Myometrial cell (primary cell): Measurements from ENCODE around the gene HOXA4. TPM values are rescaled to one million over a fixed set of nuclear protein-coding genes. Genes with fewer than 3 reads are reported as not detected.

Experiments used
- total RNA-seq: library from RNA; depleted of rRNA; stranded (reverse); fragments of >200 nt; gene quantifications from 2 replicates; pipeline ENCODE4 v1.2.3, GENCODE V29; 2015

HOXA4 gene
- 0.89 TPM in 1 of 2 replicates, not detected in the other for total RNA-seq

DNA sequence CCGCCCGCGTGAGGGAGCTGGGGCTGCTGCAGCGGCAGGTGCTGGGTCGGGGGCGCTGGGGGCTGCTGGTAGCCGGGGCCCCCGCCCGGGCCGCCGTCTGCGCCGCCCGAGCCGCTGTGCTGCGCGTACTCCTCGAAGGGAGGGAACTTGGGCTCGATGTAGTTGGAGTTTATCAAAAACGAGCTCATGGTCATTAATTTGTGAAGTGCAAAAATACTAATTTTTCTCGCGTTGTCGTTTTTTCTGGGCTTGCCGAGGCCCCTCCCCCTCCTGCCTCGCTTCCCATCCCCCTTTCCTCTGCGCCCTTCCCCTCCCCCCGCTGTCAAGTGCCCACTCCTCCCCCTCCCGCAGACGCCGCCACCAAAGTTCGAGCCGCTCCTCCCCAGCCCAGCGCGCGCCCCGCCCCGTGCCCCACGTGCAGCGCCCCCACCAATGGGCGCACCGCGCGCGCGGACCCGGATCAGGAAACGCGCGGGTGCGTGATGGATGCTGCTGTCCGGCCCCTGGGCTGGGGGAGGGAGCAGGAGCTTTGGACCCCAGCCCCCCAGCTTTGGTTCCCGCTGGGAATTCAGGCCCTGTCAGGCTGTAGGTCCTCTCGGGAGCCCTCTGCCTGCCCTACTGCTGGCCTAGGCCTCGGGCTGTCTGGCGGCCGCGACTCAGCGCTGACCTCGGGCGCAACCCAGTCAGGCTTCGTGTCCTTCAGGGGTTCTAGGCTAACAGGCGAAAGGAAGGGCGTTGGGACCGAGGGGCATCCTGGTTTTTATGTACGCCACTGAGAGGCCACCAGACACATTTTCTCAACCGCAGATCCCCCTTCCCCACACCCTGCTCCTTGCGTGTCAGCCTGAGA is at the start of gene HOXA4:
Gene HOXA4 (minus strand): TSS at position 218 of the 850 bp plus-strand sequence. CDS start 24 bp downstream, at position 194.

DNA sequence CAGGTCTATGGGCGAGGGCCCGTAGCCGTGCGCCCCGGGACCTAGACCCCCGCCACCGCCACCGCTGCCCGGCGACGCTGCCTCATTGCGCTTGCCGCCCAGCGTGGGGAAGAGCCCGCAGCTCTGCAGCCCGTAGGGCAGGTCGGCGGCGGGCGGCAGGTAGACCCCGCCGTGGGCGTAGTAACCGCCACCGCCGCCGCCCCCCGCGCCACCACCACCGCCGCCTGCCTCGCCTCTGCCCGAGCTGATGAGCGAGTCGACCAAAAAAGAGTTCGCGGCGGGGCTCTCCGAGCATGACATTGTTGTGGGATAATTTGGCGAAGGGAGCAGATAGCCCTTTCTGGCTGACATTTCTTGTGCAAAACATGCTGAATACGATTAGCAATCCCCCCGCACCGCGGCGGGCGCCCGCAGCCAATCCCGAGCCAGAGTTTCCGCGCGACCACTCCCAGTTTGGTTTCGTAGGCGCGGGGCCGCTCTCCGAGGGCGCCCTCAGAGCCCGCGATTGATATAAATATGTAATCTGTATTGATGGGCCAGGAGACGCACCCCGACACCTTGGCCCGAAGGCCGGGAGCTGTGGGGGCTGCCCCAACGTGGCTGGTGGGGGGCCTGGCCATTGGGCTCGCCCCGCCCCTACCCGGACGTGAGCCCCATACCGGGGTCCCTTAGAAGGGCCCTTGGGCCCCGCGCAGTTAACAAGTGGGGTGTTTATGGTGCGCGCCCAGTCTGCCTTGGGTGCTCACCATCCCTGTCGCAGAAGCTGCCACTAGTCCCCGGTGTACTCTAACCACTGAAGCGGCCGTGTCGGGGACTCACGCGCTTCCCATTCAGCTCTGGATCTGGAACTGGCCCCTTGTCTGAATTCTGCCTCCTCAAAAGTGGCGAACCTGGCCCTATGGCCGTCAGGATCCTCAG is 43.7 kb upstream of the HOXA4 start, which contains the start of gene HOXA10:
Gene HOXA10 (minus strand): TSS at position 365 of the 918 bp plus-strand sequence. CDS start 14 bp downstream, at position 351.

DNA sequence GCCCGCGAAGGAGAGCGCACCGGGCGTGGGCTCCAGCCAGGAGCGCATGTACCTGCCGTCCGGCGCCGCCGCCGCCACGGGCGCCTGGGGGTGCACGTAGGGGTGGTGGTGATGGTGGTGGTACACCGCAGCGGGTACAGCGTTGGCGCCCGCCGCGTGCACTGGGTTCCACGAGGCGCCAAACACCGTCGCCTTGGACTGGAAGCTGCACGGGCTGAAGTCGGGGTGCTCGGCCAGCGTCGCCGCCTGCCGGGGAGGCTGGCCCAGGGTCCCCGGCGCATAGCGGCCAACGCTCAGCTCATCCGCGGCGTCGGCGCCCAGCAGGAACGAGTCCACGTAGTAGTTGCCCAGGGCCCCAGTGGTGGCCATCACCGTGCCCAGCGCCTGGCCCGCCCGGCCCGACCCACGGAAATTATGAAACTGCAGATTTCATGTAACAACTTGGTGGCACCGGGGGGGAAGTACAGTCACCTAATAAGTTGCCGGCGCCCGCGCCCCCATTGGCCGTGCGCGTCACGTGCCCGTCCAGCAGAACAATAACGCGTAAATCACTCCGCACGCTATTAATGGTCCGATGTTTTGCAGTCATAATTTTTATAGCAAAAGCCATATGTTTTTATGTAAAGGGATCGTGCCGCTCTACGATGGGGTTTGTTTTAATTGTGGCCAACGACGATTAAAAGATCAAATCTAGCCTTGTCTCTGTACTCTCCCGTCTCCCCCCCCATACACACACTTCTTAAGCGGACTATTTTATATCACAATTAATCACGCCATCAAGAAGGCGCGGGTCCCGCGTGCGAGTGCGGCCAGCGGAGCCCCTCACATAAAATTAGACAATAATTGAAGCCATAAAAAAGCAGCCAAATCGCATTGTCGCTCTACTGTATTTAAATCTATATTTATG is 34.8 kb upstream of the HOXA4 start, which contains the start of gene HOXA9:
Gene HOXA9 (minus strand): TSS at position 449 of the 907 bp plus-strand sequence. CDS start 80 bp downstream, at position 369.

DNA sequence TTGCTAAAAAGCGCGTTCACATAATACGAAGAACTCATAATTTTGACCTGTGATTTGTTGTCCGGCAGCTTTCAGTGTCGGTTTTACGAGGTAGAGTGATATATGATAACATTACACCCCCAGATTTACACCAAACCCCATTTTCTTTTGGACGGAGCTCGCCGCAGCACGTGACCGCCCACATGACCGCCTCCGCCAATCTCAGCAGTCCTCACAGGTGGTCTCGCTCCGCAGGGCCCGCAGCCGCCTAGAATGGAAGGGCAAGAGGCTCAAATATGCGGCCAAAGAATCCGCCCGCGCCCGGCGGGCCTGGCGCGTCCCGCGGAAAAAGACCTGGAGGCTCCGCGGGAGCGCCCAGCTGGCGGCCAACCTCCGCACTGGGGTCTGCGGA is 25.9 kb upstream of the HOXA4 start, which contains the start of gene HOXA7:
Gene HOXA7 (minus strand): TSS at position 168 of the 391 bp plus-strand sequence. CDS start 130 bp downstream, at position 38.

DNA sequence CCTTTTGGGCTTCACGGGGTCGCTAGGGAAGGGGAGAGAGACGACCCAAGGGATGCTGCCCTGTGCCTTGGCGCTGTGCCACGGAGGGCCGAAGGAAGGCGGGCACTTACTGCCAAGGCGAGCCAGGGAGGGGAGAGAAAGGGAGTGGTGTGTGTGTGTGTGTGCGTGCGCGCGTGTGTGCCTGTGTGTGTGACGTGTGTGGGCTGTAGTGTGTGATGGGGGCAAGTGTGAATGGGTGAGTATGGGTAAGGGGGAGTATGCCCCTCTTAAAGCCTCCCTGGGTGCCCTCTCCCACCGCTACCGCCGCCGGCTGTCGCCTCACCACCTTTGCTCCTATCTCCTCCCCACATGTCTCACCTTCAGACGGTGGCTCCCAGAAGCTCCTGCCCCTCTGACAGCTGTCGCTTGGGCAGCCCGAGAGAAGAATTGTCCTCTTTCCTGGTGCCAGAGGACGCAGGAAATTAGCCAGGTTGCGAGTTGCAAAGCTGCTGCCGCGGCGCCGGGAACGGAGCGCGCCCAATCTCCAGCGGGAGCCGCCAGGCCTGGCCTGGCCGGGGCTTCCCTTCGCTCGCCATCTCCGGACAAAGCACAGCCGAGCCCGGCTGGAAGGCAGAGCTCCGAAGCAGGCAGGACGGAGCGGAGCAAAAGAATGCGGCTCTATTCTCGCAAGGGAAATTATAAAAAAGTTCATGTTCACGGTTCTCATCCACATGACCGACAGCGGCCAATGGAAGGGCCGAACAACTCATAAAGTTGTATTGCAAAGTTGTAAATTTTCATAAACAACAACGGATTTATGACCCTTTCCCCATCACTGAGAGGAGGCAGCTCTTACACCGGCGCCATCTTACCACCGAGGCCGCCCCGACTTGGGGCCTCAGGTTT is 21.6 kb upstream of the HOXA4 start, which contains the start of gene HOXA3:
Gene HOXA3 (minus strand): TSS at position 653 of the 885 bp plus-strand sequence. CDS start 41,943 bp downstream, outside the sequence.

DNA sequence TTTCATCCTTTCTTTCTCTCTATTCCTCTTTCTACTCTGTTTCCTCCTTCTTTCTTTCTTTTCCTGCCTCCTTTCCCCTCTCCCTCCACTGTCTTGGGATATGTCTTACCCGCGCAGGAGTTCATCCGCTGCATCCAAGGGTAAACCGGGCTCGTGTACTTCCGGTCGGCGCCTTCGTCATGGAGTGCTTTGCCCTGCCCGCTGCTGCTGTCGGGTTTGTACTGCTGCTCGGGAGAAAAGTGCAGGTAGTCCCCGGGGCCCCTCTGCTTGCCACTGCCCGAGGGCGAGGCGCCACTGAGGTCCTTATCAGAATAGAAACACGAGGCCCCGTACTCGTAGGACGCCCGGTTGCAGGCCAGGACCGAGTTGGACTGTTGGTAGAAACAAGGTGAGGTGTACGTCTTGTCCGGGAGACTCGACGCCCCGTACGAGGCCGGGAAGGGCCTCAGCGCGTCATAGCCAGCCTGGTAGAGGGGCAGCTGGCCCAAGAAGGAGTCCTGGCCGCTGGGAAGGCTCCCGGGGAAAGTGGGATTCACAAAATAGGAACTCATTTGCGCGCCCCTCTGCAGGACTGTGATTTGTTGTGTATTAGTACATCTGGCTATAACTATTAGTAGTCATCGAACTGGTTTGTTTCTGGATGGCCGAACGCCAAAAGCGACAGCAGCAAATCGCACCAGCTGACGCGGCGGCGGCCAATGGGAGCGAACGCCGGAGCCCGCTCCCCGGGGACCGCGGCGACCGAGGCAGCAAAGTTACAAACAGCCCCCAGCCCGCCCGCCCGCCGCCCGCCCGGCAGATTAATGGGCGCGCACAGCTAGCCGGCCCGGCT is 16.9 kb upstream of the HOXA4 start, which contains the start of gene HOXA6:
Gene HOXA6 (minus strand): TSS at position 576 of the 832 bp plus-strand sequence. CDS start 25 bp downstream, at position 551.

DNA sequence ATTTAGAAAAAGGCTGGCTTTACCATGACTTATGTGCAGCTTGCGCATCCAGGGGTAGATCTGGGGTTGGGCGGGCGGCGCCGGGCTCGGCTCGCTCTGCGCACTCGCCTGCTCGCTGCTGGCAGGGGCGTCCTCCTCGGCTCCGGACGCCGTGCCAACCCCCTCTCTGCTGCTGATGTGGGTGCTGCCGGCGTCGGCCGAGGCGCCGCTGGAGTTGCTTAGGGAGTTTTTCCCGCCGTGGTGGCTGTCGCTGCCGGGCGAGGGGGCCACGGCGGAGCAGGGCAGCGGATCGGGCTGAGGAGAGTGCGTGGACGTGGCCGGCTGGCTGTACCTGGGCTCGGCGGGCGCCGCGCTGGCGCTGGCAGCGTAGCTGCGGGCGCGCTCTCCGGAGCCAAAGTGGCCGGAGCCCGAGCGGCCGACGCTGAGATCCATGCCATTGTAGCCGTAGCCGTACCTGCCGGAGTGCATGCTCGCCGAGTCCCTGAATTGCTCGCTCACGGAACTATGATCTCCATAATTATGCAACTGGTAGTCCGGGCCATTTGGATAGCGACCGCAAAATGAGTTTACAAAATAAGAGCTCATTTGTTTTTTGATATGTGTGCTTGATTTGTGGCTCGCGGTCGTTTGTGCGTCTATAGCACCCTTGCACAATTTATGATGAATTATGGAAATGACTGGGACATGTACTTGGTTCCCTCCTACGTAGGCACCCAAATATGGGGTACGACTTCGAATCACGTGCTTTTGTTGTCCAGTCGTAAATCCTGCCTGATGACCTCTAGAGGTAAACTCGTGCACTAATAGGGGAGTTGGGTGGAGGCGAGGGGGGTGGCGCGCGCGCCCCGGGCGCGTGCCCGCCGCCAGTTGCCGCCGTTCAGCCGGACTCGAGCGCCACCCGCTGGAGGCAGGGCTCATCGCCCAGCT is 12.7 kb upstream of the HOXA4 start, which contains the start of gene HOXA5:
Gene HOXA5 (minus strand): TSS at position 659 of the 927 bp plus-strand sequence. CDS start 74 bp downstream, at position 585.

DNA sequence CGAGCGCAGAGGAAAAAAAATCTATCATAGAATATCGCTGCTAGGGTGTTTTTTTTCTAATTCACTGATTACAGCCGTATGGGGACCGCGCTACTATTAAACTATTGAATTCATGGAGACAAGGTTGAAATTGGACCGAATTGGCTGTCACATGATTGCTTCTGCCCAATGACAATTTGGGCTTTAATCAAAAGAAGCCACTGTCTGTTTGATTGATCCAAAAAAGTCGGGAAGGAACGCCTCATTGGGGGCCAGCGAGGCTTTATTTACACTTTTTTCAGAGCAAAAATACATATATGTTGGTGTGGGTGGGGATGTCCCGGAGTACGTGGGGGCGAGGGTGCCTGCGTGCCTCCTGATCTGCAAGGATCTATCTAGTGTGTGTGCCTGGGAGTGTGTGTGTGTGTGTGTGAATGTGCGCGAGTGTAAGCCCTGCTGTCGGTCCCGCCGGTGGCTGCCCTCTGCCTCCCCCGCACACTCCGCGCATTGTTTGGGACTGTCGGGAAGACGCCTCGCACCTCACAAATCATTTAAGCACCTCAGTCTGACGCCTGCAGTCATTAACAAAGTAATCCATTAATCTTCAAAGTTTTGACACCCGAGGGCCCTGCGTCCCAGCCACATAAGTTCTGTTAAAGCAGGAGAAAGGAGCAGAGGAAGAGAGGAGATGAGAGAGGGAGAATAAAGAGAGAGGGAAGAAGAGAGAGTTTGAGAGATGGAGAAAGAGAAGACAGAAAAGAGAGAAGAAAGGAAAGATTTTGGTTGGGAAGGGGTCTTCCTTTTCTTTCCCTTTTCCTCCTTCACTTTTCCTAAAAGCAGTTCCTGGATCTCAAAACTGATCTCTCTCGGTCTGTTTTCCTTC is 27.7 kb downstream of the HOXA4 start, which contains the start of gene HOXA2:
Gene HOXA2 (minus strand): TSS at position 103 of the 862 bp plus-strand sequence. CDS start 183 bp downstream, outside the sequence.

DNA sequence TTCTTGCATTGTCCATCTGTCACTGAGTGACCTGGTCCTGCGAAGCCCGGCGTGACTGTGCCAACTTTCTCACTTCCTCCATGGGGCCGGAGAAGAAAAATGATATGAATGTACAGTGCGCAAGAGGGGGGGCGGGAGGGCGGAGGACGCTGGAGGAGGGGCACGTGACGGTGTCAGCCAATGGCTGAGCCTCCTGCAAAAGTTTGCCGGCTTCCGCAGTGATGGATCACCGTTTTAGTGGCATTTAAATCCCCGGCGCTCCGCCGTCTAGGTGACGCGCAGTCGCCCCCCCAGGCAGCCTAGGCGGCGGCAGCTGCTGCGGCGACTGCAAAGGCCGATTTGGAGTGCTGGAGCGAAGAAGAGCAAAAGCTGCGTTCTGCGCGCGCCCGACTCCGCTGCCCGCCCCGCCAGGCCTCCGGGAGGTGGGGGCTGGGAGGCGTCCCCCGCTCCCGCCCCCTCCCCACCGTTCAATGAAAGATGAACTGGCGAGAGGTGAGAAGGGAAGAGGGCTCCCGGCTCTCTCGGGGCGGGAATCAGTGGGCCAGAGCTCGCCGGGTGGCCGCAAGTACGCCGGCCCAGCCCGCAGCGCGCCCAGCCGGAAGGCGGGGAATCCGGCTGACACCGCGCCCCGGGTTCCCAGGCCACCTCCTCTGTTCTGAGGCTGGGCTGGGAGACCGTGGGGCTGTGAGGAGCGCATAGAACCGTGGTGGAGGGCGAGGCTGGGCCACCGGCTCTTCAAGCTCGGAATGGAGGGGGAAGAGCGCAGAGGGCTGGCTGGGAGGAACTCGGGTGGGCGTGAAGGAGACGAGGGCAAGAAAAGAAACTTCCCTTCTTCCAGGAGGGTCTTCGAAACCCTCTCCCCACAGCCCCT is 34.4 kb downstream of the HOXA4 start, which contains the start of gene HOXA1:
Gene HOXA1 (minus strand): TSS at position 104 of the 871 bp plus-strand sequence. CDS start 88 bp downstream, at position 16.

Other genes starting within 250 kb of the HOXA4 start
- gene HOXA1, start 34.8 kb downstream of the HOXA4 start, total RNA-seq = 1.7 and 2.1 TPM in 2 replicates
- 0.53 TPM in 1 of 2 replicates, not detected in the other for gene HOXA2, start 28.1 kb downstream of the HOXA4 start, total RNA-seq
- 1.7 and 6.2 TPM in 2 replicates for gene HOXA5, start 12.9 kb upstream of the HOXA4 start, total RNA-seq
- gene HOXA6, start 17.0 kb upstream of the HOXA4 start, total RNA-seq = 3.2 TPM in 1 of 2 replicates, not detected in the other
- 0.18 TPM in 1 of 2 replicates, not detected in the other for gene HOXA3, start 21.8 kb upstream of the HOXA4 start, total RNA-seq
- 2.6 and 4.8 TPM in 2 replicates for gene HOXA7, start 25.9 kb upstream of the HOXA4 start, total RNA-seq
- gene HOXA9, start 34.8 kb upstream of the HOXA4 start, total RNA-seq = 17.9 and 23.2 TPM in 2 replicates
- gene HOXA10, start 43.6 kb upstream of the HOXA4 start, total RNA-seq = 22.7 and 24.8 TPM in 2 replicates
- gene HOXA11, start 54.5 kb upstream of the HOXA4 start, total RNA-seq = 28.4 and 32.6 TPM in 2 replicates
- gene HOXA13, start 69.3 kb upstream of the HOXA4 start, total RNA-seq = 11.0 and 18.8 TPM in 2 replicates
- 0.86 TPM in 1 of 2 replicates, not detected in the other for gene EVX1, start 112.0 kb upstream of the HOXA4 start, total RNA-seq